GM13977 (cell line): ENCODE results near the gene POLE.

Experiments used
- DNase-seq: peaks from one replicate; pipeline ENCODE4 v3.0.0; 2012; ENCODE audit warnings: low spot score
- in situ Hi-C: fragments of 300-500 bp; cut with MboI; formaldehyde crosslinking; loops from one replicate; pipeline ENCODE4 v1.12.0; 2022; ENCODE audit warnings: low sequenced_read_pairs, low pct_unique_long_range_greater_than_20kb, mixed read lengths, inconsistent platforms; ENCODE audit not compliant: unreplicated experiment
- TF ChIP-seq, protein P1 (sequence below): IDR thresholded peaks from 2 replicates; pipeline ENCODE4 v1.5.1; 2012; ENCODE audit warnings: mild to moderate bottlenecking, control low read depth; ENCODE audit not compliant: insufficient read depth; ENCODE audit errors: extremely low read depth, missing control alignments

Gene POLE

GRCh38 chr12:132604668-132605441 is 82.3 kb downstream of the POLE start:
- in situ Hi-C loops = loop anchor here (25.0 kb wide), 1 partner anchor 193 kb away; no protein-coding TSS in a partner anchor
- no peak for DNase-seq
- TF ChIP-seq, protein P1, sequence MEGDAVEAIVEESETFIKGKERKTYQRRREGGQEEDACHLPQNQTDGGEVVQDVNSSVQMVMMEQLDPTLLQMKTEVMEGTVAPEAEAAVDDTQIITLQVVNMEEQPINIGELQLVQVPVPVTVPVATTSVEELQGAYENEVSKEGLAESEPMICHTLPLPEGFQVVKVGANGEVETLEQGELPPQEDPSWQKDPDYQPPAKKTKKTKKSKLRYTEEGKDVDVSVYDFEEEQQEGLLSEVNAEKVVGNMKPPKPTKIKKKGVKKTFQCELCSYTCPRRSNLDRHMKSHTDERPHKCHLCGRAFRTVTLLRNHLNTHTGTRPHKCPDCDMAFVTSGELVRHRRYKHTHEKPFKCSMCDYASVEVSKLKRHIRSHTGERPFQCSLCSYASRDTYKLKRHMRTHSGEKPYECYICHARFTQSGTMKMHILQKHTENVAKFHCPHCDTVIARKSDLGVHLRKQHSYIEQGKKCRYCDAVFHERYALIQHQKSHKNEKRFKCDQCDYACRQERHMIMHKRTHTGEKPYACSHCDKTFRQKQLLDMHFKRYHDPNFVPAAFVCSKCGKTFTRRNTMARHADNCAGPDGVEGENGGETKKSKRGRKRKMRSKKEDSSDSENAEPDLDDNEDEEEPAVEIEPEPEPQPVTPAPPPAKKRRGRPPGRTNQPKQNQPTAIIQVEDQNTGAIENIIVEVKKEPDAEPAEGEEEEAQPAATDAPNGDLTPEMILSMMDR = no peak

DNA sequence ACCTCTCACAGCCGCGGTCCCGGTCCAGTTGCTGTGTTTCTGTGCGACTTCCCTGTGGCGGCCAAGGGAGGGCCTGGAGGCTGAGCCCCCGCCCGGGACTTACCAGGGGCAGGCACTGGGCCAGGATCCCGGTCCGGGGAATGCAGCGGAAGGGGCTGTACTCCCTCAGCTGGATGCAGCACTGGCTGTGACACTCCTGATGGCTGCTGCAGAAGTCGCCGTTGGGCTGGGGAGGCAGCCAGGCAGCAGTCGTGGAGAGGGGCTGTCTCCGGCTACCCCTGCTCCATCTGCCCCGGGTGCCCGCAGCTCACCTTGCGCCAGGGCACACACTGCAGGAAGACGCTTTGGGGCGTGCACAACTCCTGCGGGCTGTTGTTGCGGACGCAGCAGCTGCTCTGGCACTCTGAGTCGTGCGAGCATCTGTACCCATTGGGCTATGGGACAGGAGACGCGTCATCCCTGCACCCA is 83.0 kb downstream of the POLE start:
- TF ChIP-seq, protein P1 = no peak

DNA sequence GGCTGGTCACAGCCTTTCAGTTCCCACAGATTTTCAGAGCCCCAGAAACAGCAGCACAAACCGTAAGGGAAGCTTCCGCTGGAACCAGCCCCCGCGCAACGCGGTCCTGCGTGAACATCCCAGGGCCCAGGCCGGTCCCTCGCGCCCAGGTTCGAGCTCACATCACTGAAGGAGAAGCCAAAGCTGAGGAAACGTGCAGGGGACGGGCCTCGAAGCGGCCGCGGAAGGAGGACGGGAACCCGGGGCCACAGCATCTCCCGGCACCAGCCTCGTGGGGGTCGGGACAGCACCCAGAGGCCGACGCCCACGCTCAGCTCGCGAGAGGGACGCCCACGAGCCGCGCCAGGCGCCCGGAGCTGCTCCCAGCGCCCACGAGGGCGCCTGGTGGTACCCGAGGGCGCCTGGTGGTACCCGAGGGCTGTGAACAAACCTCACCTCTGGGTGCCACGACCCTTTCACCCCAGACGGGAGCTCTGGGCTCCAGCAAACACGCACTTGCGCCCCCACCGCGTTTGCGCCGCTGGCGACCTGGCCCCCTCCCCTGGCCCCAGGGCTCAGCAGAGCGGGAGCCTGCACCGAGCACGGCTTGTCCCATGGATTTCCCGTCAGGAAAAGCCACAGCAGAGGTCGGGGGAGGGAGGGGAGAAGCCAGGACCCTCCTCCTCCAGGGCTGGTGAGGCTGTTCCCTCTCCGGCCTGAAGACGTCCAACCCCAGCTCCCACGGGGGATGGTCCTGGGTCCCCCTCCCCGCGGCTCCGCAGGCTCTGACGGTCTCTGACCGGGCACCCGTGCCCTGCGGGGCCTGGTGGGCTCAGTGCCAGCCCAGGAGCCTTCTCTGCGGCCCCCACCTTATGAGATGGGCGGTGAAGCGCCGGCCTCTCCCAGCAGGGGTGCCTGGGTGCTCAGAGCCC is 83.6 kb downstream of the POLE start:
- no peak for DNase-seq
- TF ChIP-seq, protein P1 = no peak
- in situ Hi-C loops = loop anchor here (25.0 kb wide), 1 partner anchor 191 kb away; no protein-coding TSS in a partner anchor

More for the DNA sequence above, 83.0 kb downstream of the POLE start:
- DNase-seq = no peak
- in situ Hi-C loops = loop anchor here (25.0 kb wide), 1 partner anchor 192 kb away; no protein-coding TSS in a partner anchor

GRCh38 chr12:132602572-132603239 is 84.4 kb downstream of the POLE start:
- TF ChIP-seq, protein P1 = no peak
- DNase-seq = no peak
- in situ Hi-C loops = loop anchor here (25.0 kb wide), 1 partner anchor 190 kb away; no protein-coding TSS in a partner anchor

DNA sequence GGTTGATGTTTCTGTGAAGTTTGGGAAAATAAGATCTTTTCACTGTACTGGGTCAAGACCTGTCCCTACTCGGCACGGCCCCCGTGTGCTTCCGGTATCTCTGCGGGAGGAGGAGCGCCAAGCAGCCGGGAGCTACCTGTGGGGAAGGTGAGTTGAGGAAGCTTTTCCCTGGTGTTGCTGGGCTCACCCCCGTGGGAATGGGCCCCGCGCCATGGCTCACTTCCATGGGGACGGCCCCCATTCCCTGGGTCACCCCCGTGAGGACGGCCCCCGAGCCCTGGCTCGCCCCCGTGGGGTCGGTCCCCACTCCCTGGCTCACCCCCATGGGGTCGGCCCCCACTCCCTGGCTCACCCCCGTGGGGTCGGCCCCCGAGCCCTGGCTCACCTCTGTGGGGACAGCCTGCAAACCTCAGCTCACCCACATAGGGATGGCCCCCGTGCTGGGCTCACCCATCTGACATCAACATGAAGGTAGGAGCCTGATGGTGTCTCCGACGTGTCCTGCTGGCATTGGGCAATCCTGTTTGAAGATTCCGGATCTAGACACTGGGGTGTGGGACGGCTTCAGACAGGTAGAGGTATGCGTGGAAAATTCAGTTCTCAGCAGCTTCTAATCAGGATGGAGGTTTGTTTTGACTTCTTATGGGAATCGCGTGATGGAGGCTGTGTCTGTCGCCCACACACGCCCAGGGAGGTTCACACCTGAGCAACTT is 85.8 kb downstream of the POLE start:
- in situ Hi-C loops = loop anchor here (25.0 kb wide), 1 partner anchor 189 kb away; no protein-coding TSS in a partner anchor
- TF ChIP-seq, protein P1 = no peak
- no peak for DNase-seq
